ENCODE results near the gene ERN2.
"Not testable (repeated sequence)": the region's sequence is repeated elsewhere in the genome, so short reads cannot be mapped to it uniquely, and the experiment has no call there.

The ERN2 gene

DNA sequence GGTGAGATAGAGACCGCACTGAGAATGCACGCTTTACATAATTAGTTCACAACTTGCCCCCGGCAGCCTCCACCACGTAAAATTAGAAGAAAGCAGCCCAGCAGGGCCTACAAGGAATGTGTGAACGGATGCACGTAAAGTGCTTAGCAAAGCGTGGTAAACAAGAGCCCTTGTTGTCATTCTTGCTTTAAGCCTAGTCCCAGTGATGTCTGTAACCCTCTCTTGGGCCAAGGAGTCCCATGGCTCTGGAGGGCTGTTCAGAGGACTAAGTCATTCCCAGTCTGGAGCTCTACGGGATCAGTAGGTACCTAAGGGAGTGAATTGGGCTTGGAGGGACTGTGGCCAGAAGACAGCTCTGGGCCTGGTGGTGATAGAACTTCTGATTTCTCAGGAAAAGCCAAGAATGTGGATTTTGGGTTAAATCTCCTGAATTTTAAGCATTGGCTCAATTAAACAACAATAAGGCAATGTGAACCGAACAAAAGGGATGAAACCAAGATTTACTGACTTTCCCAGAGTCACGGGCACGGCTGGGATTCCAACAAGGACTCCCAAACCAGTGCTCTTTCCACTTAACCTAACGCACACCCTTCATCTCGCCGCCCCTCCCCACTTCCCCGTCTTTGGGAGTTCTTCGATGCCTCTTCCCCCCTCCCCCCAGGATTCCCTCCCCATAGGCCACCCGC, 41.0 kb upstream of the ERN2 start:
- H3K79me1 ChIP-seq (ENCODE audit: low read length) = no peaks in the 10 kb centered on the region
- H3K4ac ChIP-seq (ENCODE audit: low read depth, low read length) = no peak overlapping the region
- H3K27me3 ChIP-seq (ENCODE audit: insufficient read depth, low read length, poor library complexity) = peaks cover 9% of the 10 kb centered on the region
- H3K18ac ChIP-seq (ENCODE audit: low read length) = no peak overlapping the region
- H3K79me2 ChIP-seq (ENCODE audit: control insufficient read depth, insufficient read depth, low read length) = no peaks in the 10 kb centered on the region
- no peak overlapping the region for H3K23ac ChIP-seq (ENCODE audit: low read length)
- H3K36me3 ChIP-seq (ENCODE audit: control insufficient read depth, insufficient read depth, low read length) = no peaks in the 10 kb centered on the region
- H3K56ac ChIP-seq (ENCODE audit: low read length) = no peak overlapping the region
- no peak overlapping the region for H3K4me2 ChIP-seq (ENCODE audit: low read length)
- no peak for DNase-seq
- no peak overlapping the region for H2BK5ac ChIP-seq (ENCODE audit: low read length)
- no peak overlapping the region for H2BK15ac ChIP-seq (replicated peaks; ENCODE audit: low read depth)
- no peaks in the 10 kb centered on the region for H3K4me1 ChIP-seq (ENCODE audit: control insufficient read depth, low read depth, low read length)
- H4K8ac ChIP-seq (ENCODE audit: low read depth, low read length) = no peak overlapping the region
- H4K5ac ChIP-seq (ENCODE audit: low read length) = no peak overlapping the region
- H3K27ac ChIP-seq (ENCODE audit: low read depth, low read length) = no peak overlapping the region
- no CpG with 5 or more reads among the region's 17 CpGs for WGBS (ENCODE audit: extremely low coverage, insufficient coverage, low lambda C conversion rate)
- no peak overlapping the region for H2BK120ac ChIP-seq (ENCODE audit: low read depth, low read length)
- no peak overlapping the region for H3K9ac ChIP-seq (ENCODE audit: low read length)
- H3K4me3 ChIP-seq (ENCODE audit: low read length) = no peak overlapping the region
- H2AK5ac ChIP-seq (ENCODE audit: low read length) = no peak overlapping the region

- not testable (repeated sequence) for H3K56ac ChIP-seq (ENCODE audit: low read length); H4K8ac ChIP-seq (ENCODE audit: low read depth, low read length); H3K4me2 ChIP-seq (ENCODE audit: low read length); H3K18ac ChIP-seq (ENCODE audit: low read length); H3K27me3 ChIP-seq (ENCODE audit: insufficient read depth, low read length, poor library complexity); H3K79me1 ChIP-seq (ENCODE audit: low read length); H3K4ac ChIP-seq (ENCODE audit: low read depth, low read length); H3K23ac ChIP-seq (ENCODE audit: low read length); DNase-seq; H3K4me1 ChIP-seq (ENCODE audit: control insufficient read depth, low read depth, low read length); H3K27ac ChIP-seq (ENCODE audit: low read depth, low read length); H2BK15ac ChIP-seq (replicated peaks; ENCODE audit: low read depth); H2BK5ac ChIP-seq (ENCODE audit: low read length); H4K5ac ChIP-seq (ENCODE audit: low read length); H3K79me2 ChIP-seq (ENCODE audit: control insufficient read depth, insufficient read depth, low read length); H3K9ac ChIP-seq (ENCODE audit: low read length); H2AK5ac ChIP-seq (ENCODE audit: low read length); H3K36me3 ChIP-seq (ENCODE audit: control insufficient read depth, insufficient read depth, low read length); H2BK120ac ChIP-seq (ENCODE audit: low read depth, low read length); H3K4me3 ChIP-seq (ENCODE audit: low read length)
- no CpG with 5 or more reads among the region's 1 CpG for WGBS (ENCODE audit: extremely low coverage, insufficient coverage, low lambda C conversion rate)
These were observed 38.0 kb upstream of the ERN2 start for GRCh38 chr16:23751053-23751452.

DNA sequence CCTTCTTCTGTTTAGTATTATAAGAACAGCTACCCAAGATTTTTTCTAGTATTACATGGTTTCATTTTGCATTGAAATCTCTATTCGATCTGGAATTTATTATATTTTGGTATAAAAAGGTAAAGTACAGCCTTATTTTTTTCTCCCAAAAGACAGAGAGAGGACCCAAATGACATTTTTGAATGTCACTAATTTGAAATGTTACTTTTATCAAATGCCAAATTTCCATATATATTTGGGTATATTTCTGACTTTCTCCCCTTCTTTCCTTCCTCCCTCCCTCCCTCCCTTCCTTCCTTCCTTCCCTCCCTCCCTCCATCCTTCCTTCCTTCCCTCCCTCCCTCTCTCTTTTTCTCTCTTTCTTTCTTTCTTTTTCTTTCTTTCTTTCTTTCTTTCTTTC, 35.6 kb upstream of the ERN2 start:
- no CpG with 5 or more reads among the region's 1 CpG for WGBS (ENCODE audit: extremely low coverage, insufficient coverage, low lambda C conversion rate)
- Histone ChIP-seq H4K5ac (ENCODE audit: low read length) (no peak overlapping the region), H3K79me1 (ENCODE audit: low read length) (no peaks in the 10 kb centered on the region), H2BK120ac (ENCODE audit: low read depth, low read length) (no peak overlapping the region), H3K4me3 (ENCODE audit: low read length) (no peak overlapping the region), H3K36me3 (ENCODE audit: control insufficient read depth, insufficient read depth, low read length) (no peaks in the 10 kb centered on the region), H3K18ac (ENCODE audit: low read length) (no peak overlapping the region), H3K4me2 (ENCODE audit: low read length) (no peak overlapping the region), H3K23ac (ENCODE audit: low read length) (no peak overlapping the region), H3K4ac (ENCODE audit: low read depth, low read length) (no peak overlapping the region), H2BK15ac (replicated peaks; ENCODE audit: low read depth) (no peak overlapping the region), H3K27me3 (ENCODE audit: insufficient read depth, low read length, poor library complexity) (no peaks in the 10 kb centered on the region), H3K27ac (ENCODE audit: low read depth, low read length) (no peak overlapping the region), H4K8ac (ENCODE audit: low read depth, low read length) (no peak overlapping the region), H3K4me1 (ENCODE audit: control insufficient read depth, low read depth, low read length) (no peaks in the 10 kb centered on the region), H3K79me2 (ENCODE audit: control insufficient read depth, insufficient read depth, low read length) (no peaks in the 10 kb centered on the region), H3K9ac (ENCODE audit: low read length) (no peak overlapping the region), H2BK5ac (ENCODE audit: low read length) (no peak overlapping the region), H2AK5ac (ENCODE audit: low read length) (no peak overlapping the region), H3K56ac (ENCODE audit: low read length) (no peak overlapping the region)
- no peak for DNase-seq

DNA sequence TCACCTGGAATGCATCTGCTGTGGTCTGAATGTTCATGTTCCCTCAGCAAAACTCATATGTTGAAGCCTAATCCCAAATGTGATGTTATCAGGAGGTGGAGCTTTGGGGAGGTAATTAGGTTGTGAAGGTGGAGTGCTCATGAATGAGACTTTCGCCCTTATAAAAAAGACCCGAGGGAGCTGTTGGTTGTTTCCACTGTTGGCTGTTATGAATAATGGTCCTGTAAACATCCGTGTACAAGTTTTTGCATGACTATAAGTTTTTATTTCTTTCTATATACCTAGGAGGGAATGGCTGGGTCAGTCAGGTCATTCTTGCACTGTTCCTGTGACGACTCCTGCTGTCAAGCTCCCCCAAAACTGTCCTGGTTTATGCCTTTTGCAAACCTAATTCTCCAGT, 32.2 kb upstream of the ERN2 start:
- Histone ChIP-seq H3K4me3 (ENCODE audit: low read length) (no peak overlapping the region), H4K5ac (ENCODE audit: low read length) (no peak overlapping the region), H3K56ac (ENCODE audit: low read length) (no peak overlapping the region), H3K4me1 (ENCODE audit: control insufficient read depth, low read depth, low read length) (no peaks in the 10 kb centered on the region), H3K4ac (ENCODE audit: low read depth, low read length) (no peak overlapping the region), H3K27ac (ENCODE audit: low read depth, low read length) (no peak overlapping the region), H3K4me2 (ENCODE audit: low read length) (no peak overlapping the region), H2BK120ac (ENCODE audit: low read depth, low read length) (no peak overlapping the region), H2BK5ac (ENCODE audit: low read length) (no peak overlapping the region), H3K23ac (ENCODE audit: low read length) (no peak overlapping the region), H3K9ac (ENCODE audit: low read length) (no peak overlapping the region), H3K36me3 (ENCODE audit: control insufficient read depth, insufficient read depth, low read length) (no peaks in the 10 kb centered on the region), H3K79me2 (ENCODE audit: control insufficient read depth, insufficient read depth, low read length) (no peaks in the 10 kb centered on the region), H3K27me3 (ENCODE audit: insufficient read depth, low read length, poor library complexity) (no peaks in the 10 kb centered on the region), H3K18ac (ENCODE audit: low read length) (no peak overlapping the region), H2AK5ac (ENCODE audit: low read length) (no peak overlapping the region), H4K8ac (ENCODE audit: low read depth, low read length) (no peak overlapping the region), H3K79me1 (ENCODE audit: low read length) (no peaks in the 10 kb centered on the region), H2BK15ac (replicated peaks; ENCODE audit: low read depth) (no peak overlapping the region)
- no CpG with 5 or more reads among the region's 4 CpGs for WGBS (ENCODE audit: extremely low coverage, insufficient coverage, low lambda C conversion rate)
- no peak for DNase-seq

- Histone ChIP-seq H3K79me2 (ENCODE audit: control insufficient read depth, insufficient read depth, low read length) (no peaks in the 10 kb centered on the region), H2AK5ac (ENCODE audit: low read length) (no peak overlapping the region), H3K79me1 (ENCODE audit: low read length) (no peaks in the 10 kb centered on the region), H4K5ac (ENCODE audit: low read length) (no peak overlapping the region), H2BK120ac (ENCODE audit: low read depth, low read length) (no peak overlapping the region), H3K18ac (ENCODE audit: low read length) (no peak overlapping the region), H3K4ac (ENCODE audit: low read depth, low read length) (no peak overlapping the region), H3K4me1 (ENCODE audit: control insufficient read depth, low read depth, low read length) (no peaks in the 10 kb centered on the region), H3K27ac (ENCODE audit: low read depth, low read length) (no peak overlapping the region), H4K8ac (ENCODE audit: low read depth, low read length) (no peak overlapping the region), H3K4me3 (ENCODE audit: low read length) (no peak overlapping the region), H3K9ac (ENCODE audit: low read length) (no peak overlapping the region), H3K4me2 (ENCODE audit: low read length) (no peak overlapping the region), H2BK15ac (replicated peaks; ENCODE audit: low read depth) (no peak overlapping the region), H3K23ac (ENCODE audit: low read length) (no peak overlapping the region), H2BK5ac (ENCODE audit: low read length) (no peak overlapping the region), H3K27me3 (ENCODE audit: insufficient read depth, low read length, poor library complexity) (no peaks in the 10 kb centered on the region), H3K36me3 (ENCODE audit: control insufficient read depth, insufficient read depth, low read length) (no peaks in the 10 kb centered on the region), H3K56ac (ENCODE audit: low read length) (no peak overlapping the region)
- peak; percentile 9 for DNase-seq
- WGBS (ENCODE audit: extremely low coverage, insufficient coverage, low lambda C conversion rate) = no CpG with 5 or more reads among the region's 4 CpGs
These were observed 29.7 kb upstream of the ERN2 start for GRCh38 chr16:23742766-23743165.

GRCh38 chr16:23741675-23742303, 28.8 kb upstream of the ERN2 start:
- no peak for DNase-seq
- Histone ChIP-seq H4K5ac (ENCODE audit: low read length) (no peak overlapping the region), H2BK120ac (ENCODE audit: low read depth, low read length) (no peak overlapping the region), H3K4me2 (ENCODE audit: low read length) (no peak overlapping the region), H4K8ac (ENCODE audit: low read depth, low read length) (no peak overlapping the region), H2BK5ac (ENCODE audit: low read length) (no peak overlapping the region), H2BK15ac (replicated peaks; ENCODE audit: low read depth) (no peak overlapping the region), H3K4me3 (ENCODE audit: low read length) (no peak overlapping the region), H2AK5ac (ENCODE audit: low read length) (no peak overlapping the region), H3K27ac (ENCODE audit: low read depth, low read length) (no peak overlapping the region), H3K4ac (ENCODE audit: low read depth, low read length) (no peak overlapping the region), H3K23ac (ENCODE audit: low read length) (no peak overlapping the region), H3K27me3 (ENCODE audit: insufficient read depth, low read length, poor library complexity) (no peaks in the 10 kb centered on the region), H3K79me2 (ENCODE audit: control insufficient read depth, insufficient read depth, low read length) (no peaks in the 10 kb centered on the region), H3K9ac (ENCODE audit: low read length) (no peak overlapping the region), H3K4me1 (ENCODE audit: control insufficient read depth, low read depth, low read length) (no peaks in the 10 kb centered on the region), H3K56ac (ENCODE audit: low read length) (no peak overlapping the region), H3K79me1 (ENCODE audit: low read length) (no peaks in the 10 kb centered on the region), H3K36me3 (ENCODE audit: control insufficient read depth, insufficient read depth, low read length) (no peaks in the 10 kb centered on the region), H3K18ac (ENCODE audit: low read length) (no peak overlapping the region)
- WGBS (ENCODE audit: extremely low coverage, insufficient coverage, low lambda C conversion rate) = no CpG with 5 or more reads among the region's 2 CpGs
